HepG2 (cell line): ENCODE data around the gene THRA. TPM values are rescaled to one million over a fixed set of nuclear protein-coding genes. Genes with fewer than 3 reads are reported as not detected.
A peak's percentile ranks its signal among the peaks of the same experiment; 100 is the strongest.

Source experiments
- AGO2 ChIP-seq: fragments of 200-400 bp; formaldehyde crosslinking; optimal IDR thresholded peaks from 2 replicates; pipeline ENCODE3; 2017; ENCODE audit warnings: mild to moderate bottlenecking, low read depth, low read length, moderate library complexity
- CHCHD3 ChIP-seq: sonication (generic); formaldehyde crosslinking; IDR thresholded peaks from 2 replicates; pipeline ENCODE4 v1.8.0; 2022; ENCODE audit warnings: mild to moderate bottlenecking, missing genetic modification reagents, moderate library complexity
- GRHL1 ChIP-seq: sonication (generic); formaldehyde crosslinking; conservative IDR thresholded peaks from 2 replicates; pipeline ENCODE4 v1.8.0; 2022; ENCODE audit warnings: missing genetic modification reagents
- HNRNPUL1 ChIP-seq: fragments of 200-400 bp; formaldehyde crosslinking; IDR thresholded peaks from 2 replicates; pipeline ENCODE4 v1.6.1; 2017; ENCODE audit warnings: low read depth, mild to moderate bottlenecking, low read length, moderate library complexity
- IRF1 ChIP-seq: sonication (generic); formaldehyde crosslinking; IDR thresholded peaks from 2 replicates; pipeline ENCODE4 v1.4.0; 2020; ENCODE audit warnings: low read depth, mild to moderate bottlenecking, missing genetic modification reagents
- KDM6A ChIP-seq: IDR thresholded peaks from 2 replicates; pipeline ENCODE4 v1.6.1; 2016; ENCODE audit warnings: low read depth
- KMT2B ChIP-seq: IDR thresholded peaks from 2 replicates; pipeline ENCODE4 v1.6.1; 2016; ENCODE audit warnings: missing genetic modification reagents, missing compliant biosample characterization
- MED1 ChIP-seq: sonication (generic); formaldehyde crosslinking; IDR thresholded peaks from 2 replicates; pipeline ENCODE4 v1.4.0; 2020; ENCODE audit warnings: missing genetic modification reagents
- MIER2 ChIP-seq: IDR thresholded peaks from 2 replicates; pipeline ENCODE4 v1.6.1; 2016; ENCODE audit warnings: missing biosample characterization, missing genetic modification reagents
- NFIC ChIP-seq: IDR thresholded peaks from 2 replicates; pipeline ENCODE4 v1.6.1; 2012; ENCODE audit warnings: mild to moderate bottlenecking, low read length, inconsistent platforms
- PHB2 ChIP-seq: fragments of 450-650 bp; IDR thresholded peaks from 2 replicates; pipeline ENCODE4 v1.6.1; 2018; ENCODE audit not compliant: partially characterized antibody
- POLR2AphosphoS2 ChIP-seq: IDR thresholded peaks from 2 replicates; pipeline ENCODE4 v1.6.1; 2011; ENCODE audit warnings: low read depth, low read length, improper control_type of control experiment
- RFX1 ChIP-seq: fragments of 450-650 bp; IDR thresholded peaks from 2 replicates; pipeline ENCODE4 v1.6.1; 2017
- SKIL ChIP-seq: sonication (generic); formaldehyde crosslinking; IDR thresholded peaks from 2 replicates; pipeline ENCODE4 v1.8.0; 2022; ENCODE audit warnings: missing genetic modification reagents, mild to moderate bottlenecking, moderate library complexity, borderline replicate concordance
- ZBTB3 ChIP-seq: sonication (generic); formaldehyde crosslinking; IDR thresholded peaks from 2 replicates; pipeline ENCODE4 v1.4.0; 2020; ENCODE audit warnings: low read depth, mild to moderate bottlenecking, moderate library complexity, missing genetic modification reagents, borderline replicate concordance
- ZNF337 ChIP-seq: sonication (generic); formaldehyde crosslinking; IDR thresholded peaks from 2 replicates; pipeline ENCODE4 v1.5.1; 2020; ENCODE audit warnings: missing genetic modification reagents, low read depth, mild to moderate bottlenecking, borderline replicate concordance
- ZNF430 ChIP-seq: sonication (generic); formaldehyde crosslinking; IDR thresholded peaks from 2 replicates; pipeline ENCODE4 v1.9.0; 2021; ENCODE audit warnings: mild to moderate bottlenecking, missing genetic modification reagents
- ZNF577 ChIP-seq: sonication (generic); formaldehyde crosslinking; IDR thresholded peaks from 2 replicates; pipeline ENCODE4 v1.4.0; 2020; ENCODE audit warnings: mild to moderate bottlenecking, low read depth, missing genetic modification reagents, borderline replicate concordance
- ZNF770 ChIP-seq: sonication (generic); formaldehyde crosslinking; IDR thresholded peaks from 2 replicates; pipeline ENCODE4 v1.5.0; 2020; ENCODE audit warnings: mild to moderate bottlenecking, missing genetic modification reagents
- polyA plus RNA-seq, 8 experiments: library from polyadenylated mRNA; depleted of rRNA in 3 of 8; stranded (reverse) in 7 of 8; unstranded in 1 of 8; fragments of >200 nt; fragmentation: Illumina TruSeq in 4 of 8; extraction: Trizol in 4 of 8; gene quantifications; 2 replicates each; pipeline versions ENCODE4 v1.2.1 to v1.2.3, GENCODE V29; 2011 to 2016; ENCODE audit warnings: low read depth in 4 of 8, missing spikeins in 1 of 8, mixed read lengths in 1 of 8; ENCODE audit not compliant: insufficient read depth in 1 of 8
- total RNA-seq, 5 experiments: library from RNA; depleted of rRNA; stranded (reverse); fragments of >200 nt; fragmentation: Illumina TruSeq; extraction: Trizol; gene quantifications; 2 replicates each; pipeline ENCODE4 v1.2.3, GENCODE V29; 2016; ENCODE audit warnings: low read depth in 1 of 5
- TF ChIP-seq, protein P1 (sequence below): sonication (generic); formaldehyde crosslinking; IDR thresholded peaks from 2 replicates; pipeline ENCODE4 v1.4.0; 2020; ENCODE audit warnings: mild to moderate bottlenecking, missing genetic modification reagents

THRA gene
- total and polyA plus RNA-seq, 2 of the 13 experiments (the other 11 are each of a cell fraction or from before 2014, with no cell fraction given) = 8.0 to 9.9 TPM

DNA sequence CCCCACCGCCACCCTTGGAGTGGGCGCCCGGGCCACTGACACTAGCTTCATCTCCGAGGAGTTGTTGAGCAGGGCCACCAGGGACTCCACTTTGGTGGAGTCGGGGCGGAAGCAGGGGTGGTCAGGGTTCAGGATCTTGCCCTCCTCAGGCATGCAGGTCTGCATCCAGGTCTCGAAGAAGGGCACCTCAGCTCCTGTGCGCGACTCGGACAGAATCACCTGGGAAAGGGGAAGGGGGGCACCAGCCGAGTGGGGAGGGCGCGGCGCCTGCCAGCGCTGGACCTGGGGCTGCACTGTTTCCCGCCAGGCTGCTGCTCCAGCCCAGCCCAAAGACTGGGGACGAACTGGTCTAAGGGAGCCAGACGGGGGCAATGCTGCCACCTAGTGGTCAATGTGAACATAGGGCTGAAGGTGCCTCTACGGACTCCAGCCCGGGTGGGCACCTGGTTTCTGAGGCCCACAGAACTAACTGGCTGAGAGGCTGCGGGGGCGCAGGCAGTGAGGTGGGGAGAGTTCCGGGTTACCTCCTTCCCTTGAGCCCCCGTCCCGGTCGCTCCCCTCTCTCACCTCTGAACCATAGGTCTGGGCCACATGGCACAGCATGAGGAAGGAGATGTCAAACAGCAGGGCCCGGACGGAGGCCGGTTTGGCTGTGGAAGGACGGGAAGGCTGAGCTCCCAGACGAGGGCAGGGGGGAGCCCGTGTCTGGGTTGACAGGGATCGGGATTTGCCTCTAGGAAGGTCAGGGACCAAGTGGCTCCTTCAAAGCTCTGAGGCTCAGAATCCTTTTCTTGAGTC is 35.8 kb upstream of the THRA start (continued):
- TF ChIP-seq, protein P1, sequence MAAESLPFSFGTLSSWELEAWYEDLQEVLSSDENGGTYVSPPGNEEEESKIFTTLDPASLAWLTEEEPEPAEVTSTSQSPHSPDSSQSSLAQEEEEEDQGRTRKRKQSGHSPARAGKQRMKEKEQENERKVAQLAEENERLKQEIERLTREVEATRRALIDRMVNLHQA (CRISPR knock-in tag) = no peak
- TF ChIP-seq KDM6A (CRISPR knock-in tag) (no peak), ZBTB3 (CRISPR knock-in tag) (no peak), AGO2 (peak; percentile 58), CHCHD3 (0 out of 2 replicates have a peak, but pooled peaks have one; percentile 44), KMT2B (CRISPR knock-in tag) (no peak), ZNF337 (CRISPR knock-in tag) (no peak), ZNF770 (CRISPR knock-in tag) (no peak), HNRNPUL1 (no peak), PHB2 (no peak), ZNF577 (CRISPR knock-in tag) (no peak), IRF1 (CRISPR knock-in tag) (no peak), POLR2AphosphoS2 (no peak), SKIL (no peak), RFX1 (no peak), GRHL1 (CRISPR knock-in tag) (no peak), NFIC (no peak), MED1 (no peak), ZNF430 (CRISPR knock-in tag) (no peak), MIER2 (CRISPR knock-in tag) (no peak)
